Uterus (tissue), 4 donors: ENCODE results near the gene TNFRSF21. TPM values are rescaled to one million over a fixed set of nuclear protein-coding genes. Genes with fewer than 3 reads are reported as not detected.

Source experiments
- DNase-seq, 2 donors: peaks; one replicate each; pipeline ENCODE4 v3.0.0-alpha.2; 2019 to 2020
- H3K27ac ChIP-seq, 2 donors: fragments of 200-600 bp; sonication (generic); 1 replicate in 1 of 2; 2 replicates in 1 of 2; pipeline ENCODE4 v1.5.1; 2016 to 2018
- H3K27me3 ChIP-seq, 2 donors: fragments of 200-600 bp; sonication (generic); one replicate each; pipeline ENCODE4 v1.5.1; 2018 to 2019; ENCODE audit warnings: control low read depth in 1 of 2
- H3K36me3 ChIP-seq, 2 donors: fragments of 200-600 bp; sonication (generic); one replicate each; pipeline ENCODE4 v1.5.1; 2019; ENCODE audit warnings: control low read depth in 1 of 2
- H3K4me1 ChIP-seq, 2 donors: fragments of 200-600 bp; sonication (generic); one replicate each; pipeline ENCODE4 v1.5.1; 2018 to 2019; ENCODE audit warnings: control low read depth in 1 of 2
- H3K4me3 ChIP-seq, 2 donors: fragments of 200-600 bp; sonication (generic); 1 replicate in 1 of 2; 2 replicates in 1 of 2; pipeline ENCODE4 v1.5.1; 2018 to 2019; ENCODE audit warnings: mild to moderate bottlenecking in 1 of 2
- H3K9me3 ChIP-seq, 2 donors: fragments of 200-600 bp; sonication (generic); one replicate each; pipeline ENCODE4 v1.5.1; 2019; ENCODE audit warnings: control low read depth in 1 of 2
- POLR2A ChIP-seq, 2 donors: fragments of 450-650 bp; IDR thresholded peaks; one replicate each; pipeline ENCODE4 v1.6.1; 2016; ENCODE audit warnings: antibody characterized with exemption in 2 of 2, mild to moderate bottlenecking in 1 of 2, moderate library complexity in 1 of 2
- intact Hi-C: fragments of 100-400 bp; cut with DNase I; formaldehyde crosslinking; loops from one replicate; pipeline ENCODE4 v1.15.1; 2023; ENCODE audit warnings: low total_unique reads
- total RNA-seq, 4 donors: library from RNA; depleted of rRNA in 3 of 4; stranded (reverse); fragments of >200 nt in 3 of 4; gene quantifications; one replicate each; pipeline versions ENCODE4 v1.1.0 to v1.2.4, GENCODE V29; 2014 to 2023
- TF ChIP-seq, protein P1 (sequence below), 4 experiments: fragments of 200-600 bp in 2 of 4; fragments of 450-650 bp in 2 of 4; sonication (generic) in 2 of 4; IDR thresholded peaks; one replicate each; pipeline ENCODE4 v1.5.1; 2016 to 2019; ENCODE audit warnings: antibody characterized with exemption in 4 of 4, mild to moderate bottlenecking in 2 of 4, moderate library complexity in 1 of 4
- donor health status: DM: yes; HTN: yes; CAD: no.

Gene TNFRSF21
- total RNA-seq, 4 donors from 2014 or later: 1.0 to 33.1 (median 13.2) TPM

GRCh38 chr6:47301441-47301840 lies 8.3 kb downstream of the TNFRSF21 start:
- H3K27ac ChIP-seq: no peak overlapping the region
- no peaks in the 10 kb centered on the region for H3K27me3 ChIP-seq
- H3K9me3 ChIP-seq: no peaks in the 10 kb centered on the region
- no peaks in the 10 kb centered on the region for H3K36me3 ChIP-seq
- no peak for TF ChIP-seq POLR2A (IDR thresholded peaks at IDR 0.05)
- TF ChIP-seq, protein P1, sequence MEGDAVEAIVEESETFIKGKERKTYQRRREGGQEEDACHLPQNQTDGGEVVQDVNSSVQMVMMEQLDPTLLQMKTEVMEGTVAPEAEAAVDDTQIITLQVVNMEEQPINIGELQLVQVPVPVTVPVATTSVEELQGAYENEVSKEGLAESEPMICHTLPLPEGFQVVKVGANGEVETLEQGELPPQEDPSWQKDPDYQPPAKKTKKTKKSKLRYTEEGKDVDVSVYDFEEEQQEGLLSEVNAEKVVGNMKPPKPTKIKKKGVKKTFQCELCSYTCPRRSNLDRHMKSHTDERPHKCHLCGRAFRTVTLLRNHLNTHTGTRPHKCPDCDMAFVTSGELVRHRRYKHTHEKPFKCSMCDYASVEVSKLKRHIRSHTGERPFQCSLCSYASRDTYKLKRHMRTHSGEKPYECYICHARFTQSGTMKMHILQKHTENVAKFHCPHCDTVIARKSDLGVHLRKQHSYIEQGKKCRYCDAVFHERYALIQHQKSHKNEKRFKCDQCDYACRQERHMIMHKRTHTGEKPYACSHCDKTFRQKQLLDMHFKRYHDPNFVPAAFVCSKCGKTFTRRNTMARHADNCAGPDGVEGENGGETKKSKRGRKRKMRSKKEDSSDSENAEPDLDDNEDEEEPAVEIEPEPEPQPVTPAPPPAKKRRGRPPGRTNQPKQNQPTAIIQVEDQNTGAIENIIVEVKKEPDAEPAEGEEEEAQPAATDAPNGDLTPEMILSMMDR (IDR thresholded peaks at IDR 0.05): no peak
- no peaks in the 10 kb centered on the region for H3K4me1 ChIP-seq
- intact Hi-C loops: no loop called here
- no peak overlapping the region for H3K4me3 ChIP-seq
- no peak for DNase-seq

GRCh38 chr6:47300417-47300816 lies 9.3 kb downstream of the TNFRSF21 start:
- intact Hi-C loops: no loop called here
- Histone ChIP-seq H3K4me3 (no peak overlapping the region), H3K9me3 (no peaks in the 10 kb centered on the region), H3K4me1 (no peaks in the 10 kb centered on the region), H3K36me3 (no peaks in the 10 kb centered on the region), H3K27me3 (no peaks in the 10 kb centered on the region), H3K27ac (no peak overlapping the region)
- DNase-seq: no peak
- no peak for TF ChIP-seq POLR2A (IDR thresholded peaks at IDR 0.05)
- TF ChIP-seq, protein P1 (IDR thresholded peaks at IDR 0.05): no peak

DNA sequence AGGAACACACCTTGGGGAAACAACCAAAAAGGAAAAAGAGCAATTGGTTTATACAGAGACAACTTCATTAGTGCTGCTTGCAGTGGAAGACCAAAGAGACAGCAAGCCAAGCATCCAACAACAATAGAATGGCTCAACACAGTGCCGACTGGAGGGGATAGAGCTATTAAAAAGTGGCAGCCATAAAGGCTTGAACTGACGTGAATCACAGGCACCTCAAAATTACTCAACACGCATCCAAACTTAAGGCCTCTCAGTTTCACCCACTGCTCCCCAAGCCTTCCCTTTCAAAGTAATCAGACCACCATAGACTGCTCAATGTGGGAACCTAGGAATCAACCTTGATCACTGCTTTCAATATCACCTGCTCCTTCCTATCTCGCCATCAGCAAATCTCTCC lies 9.7 kb downstream of the TNFRSF21 start:
- TF ChIP-seq POLR2A (IDR thresholded peaks at IDR 0.05): no peak
- TF ChIP-seq, protein P1 (IDR thresholded peaks at IDR 0.05): no peak
- Histone ChIP-seq H3K27ac (no peak overlapping the region), H3K9me3 (no peaks in the 10 kb centered on the region), H3K27me3 (no peaks in the 10 kb centered on the region), H3K4me1 (no peaks in the 10 kb centered on the region), H3K36me3 (no peaks in the 10 kb centered on the region), H3K4me3 (no peak overlapping the region)
- intact Hi-C loops: no loop called here
- DNase-seq: no peak

GRCh38 chr6:47298475-47298874 lies 11.2 kb downstream of the TNFRSF21 start:
- H3K4me3 ChIP-seq: no peak overlapping the region
- DNase-seq: no peak
- intact Hi-C loops: no loop called here

GRCh38 chr6:47294990-47295389 lies 14.7 kb downstream of the TNFRSF21 start:
- Histone ChIP-seq H3K4me3 (no peak overlapping the region), H3K4me1 (no peaks in the 10 kb centered on the region), H3K27ac (no peak overlapping the region), H3K36me3 (no peaks in the 10 kb centered on the region), H3K27me3 (no peaks in the 10 kb centered on the region), H3K9me3 (no peaks in the 10 kb centered on the region)
- intact Hi-C loops: no loop called here
- DNase-seq: no peak
- no peak for TF ChIP-seq POLR2A (IDR thresholded peaks at IDR 0.05)
- TF ChIP-seq, protein P1 (IDR thresholded peaks at IDR 0.05): no peak

More at GRCh38 chr6:47298475-47298874, 11.2 kb downstream of the TNFRSF21 start:
- TF ChIP-seq, protein P1 (IDR thresholded peaks at IDR 0.05): no peak
- no peak for TF ChIP-seq POLR2A (IDR thresholded peaks at IDR 0.05)
- Histone ChIP-seq H3K4me1 (no peaks in the 10 kb centered on the region), H3K27me3 (no peaks in the 10 kb centered on the region), H3K36me3 (no peaks in the 10 kb centered on the region), H3K27ac (no peak overlapping the region), H3K9me3 (no peaks in the 10 kb centered on the region)
